ENCODE data around the gene GNA15.
"Not testable (repeated sequence)": the region's sequence is repeated elsewhere in the genome, so short reads cannot be mapped to it uniquely, and the experiment has no call there.

The GNA15 gene

DNA sequence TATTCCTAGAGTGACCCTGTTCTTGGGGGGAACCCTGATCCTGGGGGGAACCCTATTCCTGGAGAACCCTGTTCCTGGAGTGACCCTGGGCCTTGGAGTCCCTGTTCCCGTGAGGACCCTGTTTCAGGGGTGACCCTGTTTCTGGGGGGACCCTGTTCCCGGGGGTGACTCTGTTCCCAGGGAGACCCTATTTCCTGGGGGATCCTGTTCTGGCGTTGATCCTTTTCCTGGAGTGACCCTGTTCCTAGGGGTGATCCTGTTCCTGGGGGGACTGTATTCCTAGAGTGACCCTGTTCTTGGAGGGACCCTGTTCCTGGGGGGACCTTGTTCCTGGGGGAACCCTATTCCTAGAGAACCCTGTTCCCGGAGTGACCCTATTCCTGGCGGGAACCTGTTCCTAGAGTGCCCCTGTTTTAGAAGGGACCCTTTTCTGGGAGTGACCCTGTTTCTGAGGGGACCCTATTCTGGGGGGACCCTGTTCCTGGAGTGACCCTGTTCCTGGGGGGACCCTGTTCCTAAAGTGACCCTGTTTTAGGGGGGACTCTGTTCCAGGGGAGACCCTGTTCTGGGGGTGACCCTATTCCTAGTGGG, 15.0 kb downstream of the GNA15 start:
- DNase-seq: no peak

DNA sequence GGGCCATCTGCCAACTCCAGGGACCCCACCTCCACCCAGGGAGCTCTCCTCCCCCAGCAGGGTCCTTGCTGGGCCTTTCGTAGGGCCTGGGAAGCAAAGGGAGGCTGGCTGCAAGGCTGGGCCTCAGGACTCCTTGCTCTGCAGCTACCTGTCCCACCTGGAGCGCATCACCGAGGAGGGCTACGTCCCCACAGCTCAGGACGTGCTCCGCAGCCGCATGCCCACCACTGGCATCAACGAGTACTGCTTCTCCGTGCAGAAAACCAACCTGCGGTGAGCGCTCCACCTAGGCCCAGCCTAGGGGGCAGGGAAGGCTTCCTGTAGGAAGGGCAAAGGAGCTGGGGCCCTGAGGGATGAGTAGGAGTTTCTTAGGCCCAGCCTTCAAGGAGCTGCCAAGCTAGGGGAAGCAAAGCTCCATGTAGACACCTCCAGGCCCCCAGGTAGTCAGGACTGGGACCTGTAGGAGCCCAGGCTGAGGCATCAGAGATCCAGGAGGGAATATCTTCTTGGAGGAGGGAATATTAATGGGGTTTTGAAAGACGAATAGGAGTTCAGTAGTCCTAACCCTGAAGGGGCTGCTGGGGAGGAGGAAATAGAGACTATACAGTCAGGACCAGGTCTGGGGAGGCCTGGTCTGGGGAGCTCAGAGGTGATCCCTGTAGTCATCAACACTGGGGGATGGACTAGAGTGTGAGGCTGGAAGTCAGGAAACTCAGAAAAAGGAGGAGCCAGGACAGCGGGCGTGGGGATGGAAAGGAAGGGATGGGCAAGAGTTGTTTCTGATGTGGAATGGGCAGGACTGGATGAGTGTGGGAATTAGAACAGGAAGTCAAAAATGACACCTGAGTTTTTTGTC, 16.0 kb downstream of the GNA15 start:
- DNase-seq: no peak

DNA sequence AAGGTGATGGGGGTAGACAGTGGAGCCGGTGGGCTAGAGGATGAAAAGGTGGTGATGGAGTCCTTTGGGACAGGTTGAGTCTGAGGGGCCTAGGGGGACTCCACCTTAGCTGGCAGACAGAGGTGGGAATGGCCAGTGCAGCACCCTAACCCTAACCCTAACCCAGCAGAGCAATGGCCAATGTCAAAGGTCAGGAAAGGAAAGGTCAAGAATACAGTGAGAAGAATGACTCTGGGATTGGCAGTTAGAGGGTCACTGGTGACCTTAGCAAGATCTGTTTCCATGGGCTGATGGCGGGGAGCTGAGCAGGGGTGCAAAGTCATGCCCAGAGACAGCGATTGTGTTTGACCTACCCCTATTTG, 16.6 kb downstream of the GNA15 start:
- DNase-seq: no peak

DNA sequence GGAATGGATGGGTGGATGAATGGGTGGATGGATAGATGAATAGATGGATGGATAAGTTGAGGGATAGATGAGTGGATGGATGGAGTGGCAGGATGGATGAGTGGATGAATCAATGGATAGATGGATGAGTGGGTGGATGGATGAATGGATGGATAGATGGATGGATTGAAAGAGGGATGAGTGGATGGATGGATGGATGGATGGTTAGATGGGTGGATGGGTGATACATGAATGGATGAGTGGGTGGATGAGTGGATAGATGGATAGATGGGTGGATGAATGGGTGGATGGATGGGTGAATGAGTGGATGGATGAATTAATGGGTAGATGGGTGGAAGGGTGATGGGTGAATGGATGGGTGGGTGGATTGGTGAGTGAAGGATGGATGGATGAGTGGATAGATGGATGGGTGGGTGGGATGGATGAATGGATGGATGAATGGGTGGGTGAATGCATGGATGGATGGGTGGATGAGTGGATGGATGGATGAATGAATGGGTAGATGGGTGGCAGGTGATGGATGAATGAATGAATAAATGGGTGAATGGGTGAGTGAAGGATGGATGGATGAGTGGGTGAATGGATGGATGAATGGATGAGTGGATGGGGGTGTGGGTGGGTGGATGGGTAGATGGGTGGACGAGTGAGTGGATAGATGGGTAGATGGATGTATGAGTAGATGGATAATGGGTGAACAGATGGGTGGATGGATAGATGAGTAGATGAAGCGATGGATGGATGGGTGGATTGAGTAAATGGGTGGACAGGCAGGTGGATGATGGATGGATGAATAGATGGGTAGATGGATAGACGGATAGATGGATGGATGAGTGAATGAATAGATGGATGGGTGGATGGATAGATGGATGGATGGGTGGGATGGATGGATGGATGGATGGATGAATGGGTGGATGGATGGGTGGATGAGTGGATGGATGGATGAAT, 17.7 kb downstream of the GNA15 start:
- DNase-seq: no peak

DNA sequence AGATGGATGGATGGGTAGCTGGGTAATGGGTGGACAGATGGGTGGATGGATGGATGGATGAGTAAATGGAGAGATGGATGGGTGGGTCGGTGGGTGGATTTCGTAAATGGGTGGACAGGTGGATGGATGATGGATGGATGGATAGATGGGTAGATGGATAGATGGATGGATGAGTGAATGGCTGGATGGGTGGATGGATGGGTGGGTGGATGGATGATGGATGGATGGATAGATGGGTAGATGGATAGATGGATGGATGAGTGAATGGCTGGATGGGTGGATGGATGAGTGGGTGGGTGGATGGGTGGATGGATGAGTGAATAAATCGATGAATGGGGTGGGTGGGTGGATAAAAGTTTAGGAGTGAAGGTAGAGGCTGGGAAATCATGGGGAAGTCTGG, 18.6 kb downstream of the GNA15 start:
- not testable (repeated sequence) for DNase-seq

DNA sequence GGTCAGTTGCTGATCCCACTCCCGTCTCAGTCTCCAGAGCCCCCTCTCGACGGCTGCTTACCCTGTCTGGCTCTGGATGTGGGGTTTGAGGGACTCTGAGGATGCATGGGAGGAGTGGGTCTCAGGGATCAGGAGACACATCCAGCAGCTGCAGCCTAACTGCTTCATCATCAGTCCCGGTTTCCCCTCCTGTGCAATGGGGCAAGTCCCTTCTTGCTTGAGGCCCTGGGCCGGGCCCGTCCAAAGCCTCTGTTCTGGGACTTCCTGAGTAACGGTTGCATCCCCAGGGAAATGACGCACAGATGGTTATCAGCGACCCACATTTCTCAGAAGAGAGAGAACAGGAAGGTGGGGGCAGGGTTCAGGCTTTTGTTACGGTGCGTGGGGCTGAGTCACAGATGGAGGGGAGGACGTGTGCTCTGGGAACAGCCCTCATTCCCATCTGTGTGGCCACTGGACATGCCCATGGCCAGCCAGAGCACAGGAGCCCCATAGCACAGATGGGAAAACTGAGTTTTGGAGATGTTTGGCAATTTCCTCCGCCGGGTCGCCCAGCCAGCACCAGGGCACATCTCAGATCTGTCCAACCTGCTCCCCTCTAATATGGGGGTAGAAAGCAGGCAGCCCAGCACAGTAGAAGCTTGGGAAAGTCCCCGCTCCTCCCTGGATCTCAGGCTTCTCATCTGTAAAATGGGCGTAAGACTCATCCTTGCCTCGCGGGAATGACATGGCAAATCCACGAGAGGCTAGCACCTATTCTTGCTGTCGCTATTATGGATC, 19.3 kb downstream of the GNA15 start:
- DNase-seq: peak; percentile 91

DNA sequence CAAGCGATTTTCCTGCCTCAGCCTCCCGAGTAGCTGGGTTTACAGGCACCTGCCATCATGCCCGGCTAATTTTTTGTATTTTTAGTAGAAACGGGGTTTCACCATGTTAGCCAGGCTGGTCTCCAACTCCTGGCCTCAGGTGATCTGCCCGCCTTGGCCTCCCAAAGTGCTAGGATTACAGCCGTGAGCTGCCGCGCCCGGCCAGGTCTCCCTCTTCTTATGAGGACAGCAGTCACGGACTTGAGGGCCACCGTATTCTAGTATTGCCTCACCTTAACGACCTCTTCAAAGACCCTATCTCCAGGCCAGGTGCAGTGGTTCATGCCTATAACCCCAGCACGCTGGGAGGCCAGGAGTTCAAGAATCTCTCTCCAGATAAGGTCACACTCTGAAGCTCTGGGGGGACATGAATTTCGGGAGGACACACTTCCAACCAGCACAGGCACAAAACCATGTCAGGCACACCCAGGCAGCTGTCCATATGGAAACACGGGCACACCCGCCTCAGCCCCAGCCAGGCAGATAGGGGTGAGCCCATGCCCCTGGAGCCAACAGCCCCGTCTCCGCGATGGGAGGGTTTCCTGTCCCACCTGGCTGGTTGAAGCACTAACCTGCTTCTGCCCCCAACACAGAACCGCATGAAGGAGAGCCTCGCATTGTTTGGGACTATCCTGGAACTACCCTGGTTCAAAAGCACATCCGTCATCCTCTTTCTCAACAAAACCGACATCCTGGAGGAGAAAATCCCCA, 21.4 kb downstream of the GNA15 start:
- no peak for DNase-seq

DNA sequence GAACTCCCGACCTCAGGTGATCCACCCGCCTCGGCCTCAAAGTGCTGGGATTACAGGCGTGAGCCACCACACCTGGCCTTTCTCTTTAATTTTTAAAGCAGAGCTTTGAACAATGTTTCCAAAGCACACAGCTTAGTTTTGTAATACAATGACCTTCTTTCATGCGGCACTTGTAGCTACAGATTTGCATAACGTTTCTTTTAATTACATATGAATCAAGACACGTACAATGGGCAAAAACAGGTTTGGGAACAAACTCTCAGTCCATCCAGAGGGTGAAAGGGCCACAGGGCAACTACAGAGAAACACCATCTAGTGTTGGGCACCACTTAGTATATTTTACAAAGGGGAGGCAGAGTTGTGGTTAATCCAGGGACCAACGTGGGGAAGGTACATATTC, 23.7 kb downstream of the GNA15 start:
- DNase-seq: no peak

DNA sequence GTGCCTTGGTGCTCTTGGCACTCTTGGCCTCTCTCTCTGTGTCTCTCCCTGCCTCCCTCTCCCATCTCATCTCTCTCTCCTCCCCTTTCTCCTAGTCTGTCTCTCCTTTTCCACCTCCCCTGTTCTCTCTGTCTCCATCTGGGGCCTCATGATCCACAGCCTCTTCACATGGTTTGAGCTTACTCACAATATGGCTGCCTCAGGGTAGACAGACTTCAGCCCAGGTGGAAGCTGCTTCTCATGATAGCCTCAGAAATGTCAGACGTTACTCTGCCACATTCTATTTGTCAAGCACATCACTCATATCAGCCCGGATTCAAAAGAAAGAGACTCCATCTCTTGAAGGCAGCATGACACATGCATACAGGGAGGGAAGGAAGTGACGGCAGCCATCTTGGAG, 24.4 kb downstream of the GNA15 start:
- no peak for DNase-seq

DNA sequence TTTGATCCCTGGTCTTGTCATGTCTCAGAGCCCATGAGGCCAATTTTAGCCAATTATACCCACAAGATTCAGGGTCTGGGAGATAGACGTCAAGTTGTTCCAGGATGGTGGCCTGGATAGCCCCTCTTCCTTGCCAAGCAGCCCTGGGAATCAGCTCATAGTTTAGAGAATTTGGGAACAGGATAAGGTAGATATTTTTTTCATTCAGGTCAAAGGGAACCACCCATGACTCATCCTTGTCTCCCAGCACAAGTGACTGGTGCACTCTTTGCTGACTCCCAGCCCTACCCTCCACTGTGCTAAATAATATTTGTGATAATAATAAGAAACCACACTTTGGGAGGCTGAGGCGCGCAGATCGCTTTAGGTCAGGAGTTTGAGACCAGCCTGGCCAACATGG, 25.6 kb downstream of the GNA15 start:
- no peak for DNase-seq

DNA sequence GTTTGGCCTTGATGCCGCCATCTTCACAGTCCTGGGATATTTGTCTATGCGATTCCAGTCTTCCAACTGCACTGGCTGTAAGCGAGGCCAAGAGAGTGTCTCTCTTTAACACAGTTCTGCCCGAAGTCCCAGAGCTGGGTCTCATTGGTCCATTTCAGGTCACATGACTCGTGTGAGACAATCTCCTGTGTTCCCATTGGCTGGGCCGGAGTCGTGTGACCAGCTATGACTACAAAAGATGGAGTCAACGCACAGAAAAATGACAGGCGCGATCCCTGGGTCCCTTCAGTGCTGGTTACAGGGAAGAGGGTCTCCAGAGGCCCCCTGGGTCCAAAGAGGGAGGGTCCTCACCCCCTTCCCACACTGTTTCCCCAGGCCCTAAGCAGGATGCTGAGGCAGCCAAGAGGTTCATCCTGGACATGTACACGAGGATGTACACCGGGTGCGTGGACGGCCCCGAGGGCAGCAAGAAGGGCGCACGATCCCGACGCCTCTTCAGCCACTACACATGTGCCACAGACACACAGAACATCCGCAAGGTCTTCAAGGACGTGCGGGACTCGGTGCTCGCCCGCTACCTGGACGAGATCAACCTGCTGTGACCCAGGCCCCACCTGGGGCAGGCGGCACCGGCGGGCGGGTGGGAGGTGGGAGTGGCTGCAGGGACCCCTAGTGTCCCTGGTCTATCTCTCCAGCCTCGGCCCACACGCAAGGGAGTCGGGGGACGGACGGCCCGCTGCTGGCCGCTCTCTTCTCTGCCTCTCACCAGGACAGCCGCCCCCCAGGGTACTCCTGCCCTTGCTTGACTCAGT, 26.8 kb downstream of the GNA15 start:
- DNase-seq: peak; percentile 42

DNA sequence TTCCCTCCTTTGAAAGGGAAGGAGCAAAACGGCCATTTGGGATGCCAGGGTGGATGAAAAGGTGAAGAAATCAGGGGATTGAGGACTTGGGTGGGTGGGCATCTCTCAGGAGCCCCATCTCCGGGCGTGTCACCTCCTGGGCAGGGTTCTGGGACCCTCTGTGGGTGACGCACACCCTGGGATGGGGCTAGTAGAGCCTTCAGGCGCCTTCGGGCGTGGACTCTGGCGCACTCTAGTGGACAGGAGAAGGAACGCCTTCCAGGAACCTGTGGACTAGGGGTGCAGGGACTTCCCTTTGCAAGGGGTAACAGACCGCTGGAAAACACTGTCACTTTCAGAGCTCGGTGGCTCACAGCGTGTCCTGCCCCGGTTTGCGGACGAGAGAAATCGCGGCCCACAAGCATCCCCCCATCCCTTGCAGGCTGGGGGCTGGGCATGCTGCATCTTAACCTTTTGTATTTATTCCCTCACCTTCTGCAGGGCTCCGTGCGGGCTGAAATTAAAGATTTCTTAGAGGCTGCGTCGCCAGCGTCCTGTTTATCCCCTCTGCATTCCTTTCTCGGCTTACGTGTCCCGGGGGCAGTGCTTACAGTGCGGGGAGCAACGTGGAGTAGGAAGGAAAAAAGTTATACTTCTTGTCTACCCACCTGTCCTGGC, 27.5 kb downstream of the GNA15 start:
- DNase-seq: peak; percentile 85

DNA sequence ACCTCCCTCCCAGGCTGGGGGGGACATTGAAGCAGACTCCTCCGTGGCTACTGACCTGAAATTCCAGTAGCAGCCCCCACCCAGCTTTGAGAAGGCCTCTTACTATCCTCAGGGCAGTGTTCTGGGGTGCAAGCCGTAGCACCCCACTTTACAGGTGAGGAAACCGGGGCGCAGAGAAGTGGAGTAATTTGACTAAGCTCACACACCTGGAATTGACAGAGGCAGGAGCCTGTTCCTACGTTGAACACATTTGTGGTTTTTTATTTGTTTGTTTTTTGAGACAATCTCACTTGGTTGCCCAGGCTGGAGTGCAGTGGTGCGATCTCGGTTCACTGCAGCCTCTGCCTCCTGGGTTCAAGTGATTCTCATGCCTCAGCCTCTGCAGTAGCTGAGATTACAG, 28.1 kb downstream of the GNA15 start:
- DNase-seq: no peak

DNA sequence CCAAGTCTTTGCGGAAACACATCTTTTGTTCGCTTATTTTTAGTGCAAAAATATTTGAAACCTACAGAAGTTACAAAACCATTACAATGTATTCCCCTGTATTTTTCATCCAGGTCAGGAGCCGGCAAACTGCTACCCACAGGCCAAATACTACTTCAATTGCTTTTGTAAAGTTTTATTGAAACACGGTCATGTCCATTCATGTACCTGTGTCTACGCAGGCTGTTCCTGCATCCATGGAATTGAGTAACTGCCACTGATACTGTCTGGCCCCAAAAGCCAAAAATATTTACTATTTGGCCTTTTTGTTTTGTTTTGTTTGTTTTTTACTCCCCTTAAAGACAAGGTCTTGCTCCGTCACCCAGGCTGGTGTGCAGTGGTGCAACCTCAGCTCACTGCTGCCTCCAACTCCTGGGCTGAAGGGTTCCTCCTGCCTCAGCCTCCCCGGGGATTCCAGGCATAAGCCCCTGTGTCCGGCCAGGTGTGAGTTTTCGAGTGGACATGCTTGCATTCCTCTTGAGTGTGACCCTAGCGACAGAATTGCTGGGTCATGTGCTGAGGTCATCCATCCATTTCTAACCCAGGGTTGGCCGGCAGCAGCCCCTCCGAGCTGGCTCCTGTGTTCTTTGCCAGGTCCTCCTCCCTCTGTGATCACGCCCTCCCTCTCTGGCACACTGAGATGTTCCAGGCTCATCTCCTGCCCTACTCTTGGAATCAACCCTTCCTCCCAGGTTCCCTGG, 31.9 kb downstream of the GNA15 start:
- DNase-seq: no peak

DNA sequence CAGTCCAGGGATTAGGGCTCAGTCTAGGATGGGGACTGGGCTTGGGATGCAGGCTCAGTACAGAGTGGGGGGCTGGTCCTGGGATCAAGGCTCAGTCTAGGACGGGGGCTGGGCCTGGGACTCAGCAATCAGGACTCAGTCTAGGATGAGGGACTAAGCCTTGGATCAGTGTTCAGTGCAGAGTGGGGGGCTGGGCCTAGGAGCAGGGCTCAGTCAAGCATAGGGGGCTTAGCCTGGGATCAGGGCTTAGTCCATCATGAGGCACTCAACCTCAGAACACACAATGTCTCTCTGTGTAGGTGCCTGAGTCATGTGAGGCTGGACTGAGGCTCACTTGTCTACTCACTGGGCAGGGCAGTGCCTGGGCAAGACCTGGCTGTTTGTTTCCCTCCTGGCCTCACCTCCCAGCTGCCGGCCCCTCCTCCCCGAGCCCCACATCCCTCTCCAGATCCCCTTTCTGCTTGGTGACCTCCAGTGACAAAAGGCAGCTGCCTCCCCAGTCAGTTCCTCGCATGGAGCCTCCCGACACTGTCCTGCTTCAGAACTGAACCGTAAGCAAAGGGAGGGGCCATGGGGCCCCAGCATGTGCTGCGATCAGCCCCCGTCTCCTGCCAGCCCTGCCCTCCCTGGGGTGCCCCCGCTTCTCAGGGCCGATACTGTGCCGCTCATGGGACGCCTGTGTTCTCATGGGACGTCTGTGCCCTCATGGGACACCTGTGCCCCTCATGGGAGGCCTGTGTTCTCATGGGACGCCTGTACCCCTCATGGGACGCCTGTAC, 36.2 kb downstream of the GNA15 start:
- DNase-seq: no peak

DNA sequence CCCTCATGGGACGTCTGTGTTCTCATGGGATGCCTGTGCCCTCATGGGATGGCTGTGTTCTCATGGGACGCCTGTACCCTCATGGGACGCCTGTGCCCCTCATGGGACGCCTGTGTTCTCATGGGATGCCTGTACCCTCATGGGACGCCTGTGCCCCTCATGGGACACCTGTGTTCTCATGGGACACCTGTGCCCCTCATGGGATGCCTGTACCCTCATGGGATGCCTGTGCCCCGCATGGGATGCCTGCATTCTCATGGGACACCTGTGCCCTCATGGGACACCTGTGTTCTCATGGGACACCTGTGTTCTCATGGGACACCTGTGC, 36.8 kb downstream of the GNA15 start:
- DNase-seq: not testable (repeated sequence)

DNA sequence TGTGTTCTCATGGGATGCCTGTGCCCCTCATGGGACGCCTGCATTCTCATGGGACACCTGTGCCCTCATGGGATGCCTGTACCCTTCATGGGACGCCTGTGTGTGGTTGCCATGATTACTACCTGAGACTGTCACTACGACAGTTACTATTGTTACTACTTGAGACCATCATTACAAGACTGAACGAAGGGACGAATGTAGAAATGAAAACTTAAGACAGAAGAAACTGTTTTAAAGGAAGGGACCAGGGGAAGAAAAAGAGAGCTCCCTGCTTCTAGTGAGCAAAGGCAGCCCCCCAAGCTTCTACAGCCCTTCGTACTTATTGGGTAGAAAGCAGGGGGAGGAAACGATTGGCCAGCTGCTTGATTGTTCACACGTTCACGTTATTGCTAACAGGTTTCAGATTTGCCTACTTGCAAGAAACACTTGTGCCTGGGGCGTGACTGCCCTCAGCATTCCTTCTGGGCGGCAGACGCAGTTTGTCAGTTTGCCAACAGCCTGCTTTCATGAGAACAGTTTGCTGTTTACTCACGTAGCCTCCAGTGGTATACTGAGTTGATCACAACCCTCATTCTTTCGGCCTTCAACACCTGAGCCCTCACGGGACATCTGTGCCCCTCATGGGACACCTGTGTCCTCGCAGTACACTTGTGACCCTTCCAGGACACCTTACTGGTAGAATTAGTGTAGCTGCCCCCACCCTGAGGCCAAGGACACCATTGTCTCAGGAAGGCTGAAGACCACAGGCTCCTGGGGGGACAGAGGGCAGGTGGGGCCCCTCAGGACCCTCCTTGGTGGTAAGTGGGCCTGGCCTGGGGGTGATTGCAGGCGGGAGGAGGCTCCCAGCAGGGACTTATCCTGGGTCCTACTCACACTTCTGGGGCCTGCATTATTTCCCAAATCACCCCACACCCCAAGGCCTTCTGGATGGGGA, 40.2 kb downstream of the GNA15 start:
- peak; percentile 62 for DNase-seq

Measured in CD4-positive, alpha-beta T cell treated with Interleukin-17A for 1 hour (primary cell).